H1 (cell line): ENCODE results near the gene DDX19B. TPM values are rescaled to one million over a fixed set of nuclear protein-coding genes. Genes with fewer than 3 reads are reported as not detected.

Experiments
- CTCF ChIA-PET: fragments of 300-600 bp; sonication (Branson Sonifier 250); formaldehyde crosslinking; loops from one replicate; lab custom pipeline; 2021; ENCODE audit not compliant: partially characterized antibody; lab: Charles Lee
- POLR2A ChIA-PET: fragments of 300-600 bp; sonication (Branson Sonifier 250); formaldehyde crosslinking; loops from one replicate; lab custom pipeline; 2021; ENCODE audit warnings: inconsistent platforms; ENCODE audit not compliant: partially characterized antibody; lab: Charles Lee
- DNase-seq, 2 experiments: peaks; one replicate each; pipeline versions ENCODE4 v3.0.0 to v3.0.0-alpha.2; 2010 to 2022; ENCODE audit warnings: low spot score in 2 of 2, low read depth in 1 of 2, mixed read lengths in 1 of 2
- FAIRE-seq: peaks from 2 replicates; lab custom pipeline; 2011; peaks lifted over from hg19 to GRCh38; lab: Jason Lieb, UNC
- H2AFZ ChIP-seq: 2 replicates; pipeline ENCODE4 v1.8.1; 2012; ENCODE audit warnings: low read length, inconsistent platforms
- H2AK5ac ChIP-seq: 2 replicates; pipeline ENCODE4 v1.6.1; 2013; ENCODE audit warnings: low read depth, low read length
- H2BK120ac ChIP-seq: replicated peaks from 2 replicates; pipeline ENCODE3; 2013; ENCODE audit warnings: low read depth, low read length, inconsistent platforms
- H2BK12ac ChIP-seq: 2 replicates; pipeline ENCODE4 v1.6.1; 2013; ENCODE audit warnings: low read depth, low read length
- H2BK15ac ChIP-seq: 2 replicates; pipeline ENCODE4 v1.6.1; 2013; ENCODE audit warnings: low read length
- H2BK20ac ChIP-seq: 2 replicates; pipeline ENCODE4 v1.6.1; 2013; ENCODE audit warnings: low read length
- H2BK5ac ChIP-seq: 2 replicates; pipeline ENCODE4 v1.6.1; 2013; ENCODE audit warnings: low read depth, low read length
- H3K14ac ChIP-seq: 2 replicates; pipeline ENCODE4 v1.6.1; 2013; ENCODE audit warnings: inconsistent platforms; ENCODE audit not compliant: insufficient read length
- H3K18ac ChIP-seq: 2 replicates; pipeline ENCODE4 v1.6.1; 2013; ENCODE audit warnings: low read length; ENCODE audit errors: extremely low read depth
- H3K23ac ChIP-seq: 2 replicates; pipeline ENCODE4 v1.6.1; 2013; ENCODE audit warnings: inconsistent platforms; ENCODE audit not compliant: insufficient read length
- H3K23me2 ChIP-seq: 2 replicates; pipeline ENCODE4 v1.6.1; 2013; ENCODE audit warnings: low read depth, low read length
- H3K27ac ChIP-seq: 2 replicates; pipeline ENCODE4 v1.6.1; 2011; ENCODE audit warnings: low read depth, low read length, inconsistent platforms
- H3K27me3 ChIP-seq, 4 experiments: replicated peaks in 1 of 4; 1 replicate in 1 of 4; 2 replicates in 3 of 4; pipeline versions ENCODE4 v1.6.1 to v1.8.1; 2011 to 2013; ENCODE audit warnings: low read length in 3 of 4, mild to moderate bottlenecking in 3 of 4, inconsistent platforms in 2 of 4, mixed read lengths in 2 of 4, moderate library complexity in 1 of 4; ENCODE audit not compliant: control insufficient read depth in 3 of 4, insufficient read depth in 3 of 4; ENCODE audit errors: extremely low read depth in 1 of 4
- H3K36me3 ChIP-seq, 4 experiments: 2 replicates each; pipeline versions ENCODE4 v1.6.1 to v1.8.1; 2011 to 2013; ENCODE audit warnings: mild to moderate bottlenecking in 4 of 4, low read length in 3 of 4, moderate library complexity in 2 of 4, control low read depth in 1 of 4, inconsistent platforms in 1 of 4; ENCODE audit not compliant: insufficient read depth in 4 of 4, control insufficient read depth in 2 of 4
- H3K4ac ChIP-seq: replicated peaks from 2 replicates; pipeline ENCODE3; 2013; ENCODE audit warnings: low read length, low read depth, mixed read lengths, inconsistent platforms; ENCODE audit not compliant: insufficient read length
- H3K4me1 ChIP-seq, 4 experiments: replicated peaks in 1 of 4; 1 replicate in 1 of 4; 2 replicates in 3 of 4; pipeline versions ENCODE4 v1.6.1 to v1.8.1; 2011 to 2013; ENCODE audit warnings: low read length in 3 of 4, inconsistent platforms in 2 of 4, mixed read lengths in 1 of 4; ENCODE audit not compliant: insufficient read depth in 4 of 4, control insufficient read depth in 3 of 4
- H3K4me2 ChIP-seq, 2 experiments: 2 replicates each; pipeline versions ENCODE4 v1.6.1 to v1.8.1; 2011 to 2013; ENCODE audit warnings: low read depth in 2 of 2, low read length in 2 of 2, control low read depth in 1 of 2, inconsistent platforms in 1 of 2, mild to moderate bottlenecking in 1 of 2; ENCODE audit not compliant: insufficient read depth in 1 of 2
- H3K4me3 ChIP-seq, 4 experiments: fragments of 200-600, 300-600 bp in 1 of 4; sonication (generic), shearing (Covaris generic), sonication (Bioruptor Twin) in 1 of 4; 2 replicates each; pipeline versions ENCODE4 v1.5.1 to v1.8.1; 2011 to 2016; ENCODE audit warnings: low read length in 4 of 4, low read depth in 3 of 4, control low read depth in 2 of 4, inconsistent platforms in 2 of 4, mild to moderate bottlenecking in 2 of 4, mixed read lengths in 1 of 4, moderate library complexity in 1 of 4; ENCODE audit not compliant: insufficient read depth in 2 of 4; ENCODE audit errors: extremely low read depth in 1 of 4
- H3K56ac ChIP-seq: replicated peaks from 2 replicates; pipeline ENCODE3; 2013; ENCODE audit warnings: low read depth, mild to moderate bottlenecking, mixed read lengths, low read length, inconsistent platforms; ENCODE audit not compliant: insufficient read length
- H3K79me1 ChIP-seq: 2 replicates; pipeline ENCODE4 v1.6.1; 2013; ENCODE audit warnings: low read depth, low read length, control low read depth
- H3K79me2 ChIP-seq, 2 experiments: 2 replicates each; pipeline versions ENCODE4 v1.6.1 to v1.8.1; 2012 to 2013; ENCODE audit warnings: low read length in 2 of 2, mild to moderate bottlenecking in 2 of 2, inconsistent platforms in 1 of 2; ENCODE audit not compliant: insufficient read depth in 2 of 2, control insufficient read depth in 1 of 2
- H3K9ac ChIP-seq, 4 experiments: replicated peaks in 1 of 4; 1 replicate in 1 of 4; 2 replicates in 3 of 4; pipeline versions ENCODE4 v1.6.1 to v1.8.1; 2011 to 2013; ENCODE audit warnings: low read depth in 3 of 4, low read length in 3 of 4, control low read depth in 2 of 4, mild to moderate bottlenecking in 2 of 4, moderate library complexity in 2 of 4, inconsistent platforms in 1 of 4; ENCODE audit errors: extremely low read depth in 1 of 4
- H3K9me3 ChIP-seq, 2 experiments: 2 replicates each; pipeline versions ENCODE4 v1.6.1 to v1.8.1; 2012 to 2013; ENCODE audit warnings: mild to moderate bottlenecking in 2 of 2, moderate library complexity in 2 of 2, control low read depth in 1 of 2, inconsistent platforms in 1 of 2, low read depth in 1 of 2, low read length in 1 of 2, mixed read lengths in 1 of 2; ENCODE audit not compliant: insufficient read depth in 2 of 2
- H4K20me1 ChIP-seq, 2 experiments: replicated peaks in 1 of 2; 2 replicates each; pipeline versions ENCODE3 to v1.8.1; 2011 to 2013; ENCODE audit warnings: inconsistent platforms in 2 of 2, low read length in 2 of 2, mild to moderate bottlenecking in 1 of 2; ENCODE audit not compliant: insufficient read depth in 2 of 2, control insufficient read depth in 1 of 2
- H4K5ac ChIP-seq: 2 replicates; pipeline ENCODE4 v1.6.1; 2013; ENCODE audit warnings: low read length, low read depth, mixed read lengths, inconsistent platforms; ENCODE audit not compliant: insufficient read length
- H4K8ac ChIP-seq: 2 replicates; pipeline ENCODE4 v1.8.0; 2013; ENCODE audit warnings: mild to moderate bottlenecking, moderate library complexity, low read length, inconsistent platforms; ENCODE audit not compliant: insufficient read depth; ENCODE audit errors: extremely low read depth
- H4K91ac ChIP-seq: replicated peaks from 2 replicates; pipeline ENCODE3; 2013; ENCODE audit warnings: low read length, mixed read lengths, inconsistent platforms; ENCODE audit not compliant: insufficient read length
- BRCA1 ChIP-seq: IDR thresholded peaks from 2 replicates; pipeline ENCODE4 v1.6.1; 2012; ENCODE audit warnings: low read depth, low read length, improper control_type of control experiment
- EP300 ChIP-seq, 2 experiments: IDR thresholded peaks; 1 replicate in 1 of 2; 2 replicates in 1 of 2; pipeline ENCODE4 v1.6.1; 2011 to 2012; ENCODE audit warnings: low read depth in 2 of 2, low read length in 2 of 2, mild to moderate bottlenecking in 2 of 2, borderline replicate concordance in 1 of 2, inconsistent platforms in 1 of 2, moderate library complexity in 1 of 2
- MAX ChIP-seq: IDR thresholded peaks from 2 replicates; pipeline ENCODE4 v1.6.1; 2012; ENCODE audit warnings: inconsistent platforms
- NANOG ChIP-seq: IDR thresholded peaks from 2 replicates; pipeline ENCODE4 v1.6.1; 2011; ENCODE audit warnings: low read length, low read depth, mild to moderate bottlenecking, inconsistent platforms; ENCODE audit not compliant: insufficient read depth, poor library complexity, severe bottlenecking
- RXRA ChIP-seq: IDR thresholded peaks from 2 replicates; pipeline ENCODE4 v1.6.1; 2011; ENCODE audit warnings: low read depth, mild to moderate bottlenecking, low read length, moderate library complexity; ENCODE audit not compliant: insufficient read depth
- YY1 ChIP-seq: IDR thresholded peaks from 2 replicates; pipeline ENCODE4 v1.6.1; 2011; ENCODE audit warnings: low read depth, mild to moderate bottlenecking, low read length
- WGBS, 2 experiments: shearing (Covaris generic) in 1 of 2; methylation state at CpG; one replicate each; pipeline versions ENCODE4 v1.1.6 to v1.1.7; 2013 to 2015; ENCODE audit warnings: low lambda C conversion rate in 2 of 2, mixed read lengths in 2 of 2, inconsistent platforms in 1 of 2, low coverage in 1 of 2, missing lambda C conversion rate in 1 of 2; ENCODE audit not compliant: insufficient replicate concordance in 2 of 2, insufficient coverage in 1 of 2, insufficient read length in 1 of 2; ENCODE audit errors: extremely low coverage in 1 of 2, missing lambda C conversion rate in 1 of 2; 5-methylcytosine and 5-hydroxymethylcytosine counted together
- polyA plus RNA-seq, 7 experiments: library from polyadenylated mRNA; depleted of rRNA in 3 of 7; stranded (reverse) in 5 of 7; unstranded in 2 of 7; fragments of >200 nt in 5 of 7; fragments of 200-250 nt in 2 of 7; gene quantifications; 1 replicate in 5 of 7; 2 replicates in 1 of 7; 4 replicates in 1 of 7; pipeline versions ENCODE4 v1.2.1 to v1.2.3, GENCODE V29; 2011 to 2013; ENCODE audit warnings: missing spikeins in 2 of 7, mixed read lengths in 2 of 7
- total RNA-seq: library from RNA; stranded (reverse); fragmentation: NEBNext Ultra II Directional; extraction: Animal tissue kit (Norgen Biotek cat#: 25700); gene quantifications from 2 replicates; pipeline ENCODE4 v1.2.1, GENCODE V29; 2021

DDX19B gene
- total and polyA plus RNA-seq, 2 of the 8 experiments (the other 6 are each of a cell fraction or from before 2014, with no cell fraction given): 40.5 to 42.7 TPM

- Histone ChIP-seq H3K56ac (no peak overlapping the region), H2BK12ac (no peak overlapping the region)
- CTCF ChIA-PET: interaction anchor here (0.8 to 3.2 kb wide), 7 partner anchors 10 to 105 kb away, joined by 3 to 11 read pairs (median 4); partner anchors contain the start of gene FCSK
Measured at GRCh38 chr16:70372921-70373728, 74.1 kb downstream of the DDX19B start.

More at GRCh38 chr16:70372921-70373728, 74.1 kb downstream of the DDX19B start:
- Histone ChIP-seq H3K4me3 (no peak overlapping the region), H3K27me3 (no peaks in the 10 kb centered on the region), H4K20me1 (peaks cover 0 to 1% of the 10 kb centered on the region in 2 experiments), H2BK15ac (no peak overlapping the region), H3K23me2 (no peaks in the 10 kb centered on the region), H3K14ac (no peak overlapping the region), H4K91ac (no peak overlapping the region), H2BK120ac (no peak overlapping the region), H4K8ac (no peak overlapping the region), H3K4me2 (no peak overlapping the region), H3K9ac (no peak overlapping the region), H2AFZ (no peak overlapping the region), H3K23ac (no peak overlapping the region), H3K36me3 (peaks cover 3 to 39% (median 18%) of the 10 kb centered on the region in 4 experiments), H3K4me1 (no peaks in the 10 kb centered on the region), H3K9me3 (no peaks in the 10 kb centered on the region), H3K79me2 (no peaks in the 10 kb centered on the region), H3K18ac (no peak overlapping the region), H2BK5ac (no peak overlapping the region), H2BK20ac (no peak overlapping the region), H3K27ac (no peak overlapping the region), H4K5ac (no peak overlapping the region), H2AK5ac (no peak overlapping the region), H3K79me1 (no peaks in the 10 kb centered on the region), H3K4ac (no peak overlapping the region)
- DNase-seq (no peak), FAIRE-seq (no peak)
- TF ChIP-seq RXRA (no peak), BRCA1 (no peak), EP300 (IDR thresholded peaks at IDR 0.05; ENCODE audit: borderline replicate concordance in 1 of 2, low read depth in 2 of 2, low read length in 2 of 2) (no peak), MAX (no peak), NANOG (no peak), YY1 (no peak)
- POLR2A ChIA-PET: interaction anchor here (0.7 to 2.0 kb wide), 11 partner anchors 8 to 153 kb away, joined by 3 to 10 read pairs (median 4); partner anchors contain the start of genes COG4, DDX19A and SF3B3
- WGBS, 2 experiments: 97% methylated on average over 22 of the region's 22 CpGs; no CpG with 5 or more reads in 1 of the 2 experiments
